HG02571 (cell line): ENCODE measurements around the gene ARHGAP33.
"Not testable (repeated sequence)": the region's sequence is repeated elsewhere in the genome, so short reads cannot be mapped to it uniquely, and the experiment has no call there.

Source experiments
- ATAC-seq: cut with Tn5 transposase; IDR thresholded peaks from one replicate; pipeline ENCODE4 v1.9.1; 2021; ENCODE audit warnings: mild to moderate bottlenecking, moderate library complexity; ENCODE audit not compliant: unreplicated experiment

Gene ARHGAP33

GRCh38 chr19:35822579-35822978 lies 47.2 kb downstream of the ARHGAP33 start:
- no peak for ATAC-seq

- no peak for ATAC-seq
These were observed 48.8 kb downstream of the ARHGAP33 start for GRCh38 chr19:35824150-35824549.

- no peak for ATAC-seq
These were observed 53.4 kb downstream of the ARHGAP33 start for GRCh38 chr19:35828692-35829301.

- ATAC-seq = no peak
These were observed 55.6 kb downstream of the ARHGAP33 start for GRCh38 chr19:35830986-35831385.

- no peak for ATAC-seq
These were observed 56.7 kb downstream of the ARHGAP33 start for GRCh38 chr19:35832054-35832453.

- no peak for ATAC-seq
These were observed 58.6 kb downstream of the ARHGAP33 start for GRCh38 chr19:35833972-35834371.

- not testable (repeated sequence) for ATAC-seq
These were observed 60.7 kb downstream of the ARHGAP33 start for GRCh38 chr19:35836096-35836495.
